ENCODE measurements around the gene SLC44A4. TPM values are rescaled to one million over a fixed set of nuclear protein-coding genes. Genes with fewer than 3 reads are reported as not detected.

Gene SLC44A4
- polyA plus RNA-seq, 2 of the 4 experiments (the other 2 are of a cell fraction), result 0.27 TPM; not detected in 1

DNA sequence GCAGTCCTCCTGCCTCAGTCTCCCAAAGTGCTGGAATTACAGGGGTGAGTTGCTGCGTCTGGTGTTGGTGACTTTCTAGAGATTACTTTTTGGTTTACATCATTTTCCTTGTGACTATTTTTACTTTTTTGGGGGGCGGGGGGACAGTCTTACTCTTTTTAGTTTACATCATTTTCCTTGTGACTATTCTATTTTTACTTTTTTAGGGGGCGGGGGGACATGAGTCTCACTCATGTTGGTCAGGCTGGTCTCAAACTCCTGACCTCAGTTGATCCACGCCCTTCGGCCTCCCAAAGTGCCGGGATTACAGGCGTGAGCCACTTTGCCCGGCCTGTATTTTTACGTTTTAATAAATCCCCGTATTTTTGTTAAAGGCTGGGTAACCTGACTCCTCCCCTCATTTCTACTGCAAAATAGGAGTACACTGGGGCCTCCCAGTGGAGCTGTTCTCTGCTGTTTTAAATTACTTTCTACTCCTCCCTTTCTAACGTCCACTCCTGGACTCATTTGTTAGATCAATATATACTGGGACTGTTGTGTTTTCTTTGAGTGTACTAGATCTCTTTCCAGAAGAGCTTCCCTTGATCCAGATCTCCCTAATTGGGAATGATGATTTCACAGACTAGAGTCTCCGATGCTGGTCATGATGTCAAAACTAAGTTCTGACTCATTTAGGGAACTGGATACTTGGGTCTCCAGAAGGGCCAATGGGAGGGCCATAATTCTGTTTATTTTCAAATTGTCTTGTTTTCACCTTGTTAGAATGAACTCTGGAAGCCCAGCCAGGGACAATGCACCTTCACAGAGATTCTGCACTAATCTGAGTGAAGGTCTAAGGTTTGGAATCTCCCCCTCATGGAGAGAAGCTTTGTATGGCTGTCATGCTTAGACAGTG lies 42.1 kb downstream of the SLC44A4 start:
- WGBS (ENCODE audit: missing lambda C conversion rate), result under 1% methylated on average over 12 of the region's 12 CpGs
- ChIA-PET POLR2A (interaction anchor here (0.6 to 2.1 kb wide), 2 partner anchors 9 to 22 kb away, joined by 3 to 11 read pairs; partner anchors contain the start of genes HSPA1A, HSPA1B and HSPA1L), CTCF (interaction anchor here (1.2 kb wide), 1 partner anchor 44 kb away, joined by 3 read pairs; no protein-coding TSS in a partner anchor)
- no peak for DNase-seq (ENCODE audit: low read depth in 1 of 2, low spot score in 1 of 2)
- Histone ChIP-seq H3K4me2 (peak overlapping the region; percentile 99), H3K9me3 (no peaks in the 10 kb centered on the region), H3K4me3 (peak overlapping the region; percentile 99), H3K4me1 (peaks cover 22% of the 10 kb centered on the region; the same call in 2 of the 3 replicates), H3K27ac (peak overlapping the region; percentile 99 to 100)
- no peak for TF ChIP-seq RARB (CRISPR knock-in tag; IDR thresholded peaks at IDR 0.05)
- TF ChIP-seq CBX8 (IDR thresholded peaks at IDR 0.05), result no peak
- no peak for TF ChIP-seq MYC (IDR thresholded peaks at IDR 0.05; ENCODE audit: borderline replicate concordance, low read length)
- TF ChIP-seq RAD21 (conservative IDR thresholded peaks at IDR 0.05 in 1 of 2, IDR thresholded peaks at IDR 0.05 in 1 of 2), result no peak
- TF ChIP-seq, protein P1, sequence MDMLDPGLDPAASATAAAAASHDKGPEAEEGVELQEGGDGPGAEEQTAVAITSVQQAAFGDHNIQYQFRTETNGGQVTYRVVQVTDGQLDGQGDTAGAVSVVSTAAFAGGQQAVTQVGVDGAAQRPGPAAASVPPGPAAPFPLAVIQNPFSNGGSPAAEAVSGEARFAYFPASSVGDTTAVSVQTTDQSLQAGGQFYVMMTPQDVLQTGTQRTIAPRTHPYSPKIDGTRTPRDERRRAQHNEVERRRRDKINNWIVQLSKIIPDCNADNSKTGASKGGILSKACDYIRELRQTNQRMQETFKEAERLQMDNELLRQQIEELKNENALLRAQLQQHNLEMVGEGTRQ (IDR thresholded peaks at IDR 0.05), result no peak
- no peak for TF ChIP-seq POLR2A (IDR thresholded peaks at IDR 0.05; ENCODE audit: low read length)
- no peak for TF ChIP-seq EHF (CRISPR knock-in tag; IDR thresholded peaks at IDR 0.05)
- ATAC-seq, result no peak
- FAIRE-seq, result no peak

DNA sequence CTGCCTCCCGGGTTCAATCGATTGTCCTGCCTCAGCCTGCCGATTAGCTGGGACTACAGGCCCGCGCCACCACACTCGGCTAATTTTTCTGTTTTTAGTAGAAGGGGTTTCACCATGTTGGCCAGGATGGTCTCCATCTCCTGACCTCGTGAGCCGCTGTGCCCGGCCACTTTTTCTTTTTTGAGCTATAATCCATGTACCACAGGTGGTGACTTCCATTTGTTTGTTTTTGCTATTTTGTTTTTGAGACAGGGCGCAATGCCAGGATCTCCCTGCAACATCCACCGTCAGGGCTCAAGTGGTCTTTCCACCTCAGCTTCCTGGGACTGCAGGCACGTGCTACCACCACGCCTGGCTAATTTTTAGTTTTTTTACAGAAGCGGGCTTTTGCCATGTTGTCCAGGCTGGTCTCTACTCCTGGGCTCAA lies 42.7 kb downstream of the SLC44A4 start:
- peaks cover 29% of the 10 kb centered on the region for H3K4me1 ChIP-seq
- peak overlapping the region; percentile 99 for H3K4me3 ChIP-seq
- no peak for DNase-seq (ENCODE audit: low read depth in 1 of 2, low spot score in 1 of 2)
- TF ChIP-seq FOSL2 (IDR thresholded peaks at IDR 0.05), result no peak
- no peak for TF ChIP-seq FOSL2 (CRISPR knock-in tag; IDR thresholded peaks at IDR 0.05)
- TF ChIP-seq TFCP2L1 (CRISPR knock-in tag; IDR thresholded peaks at IDR 0.05), result no peak
- TF ChIP-seq, protein P1 (IDR thresholded peaks at IDR 0.05), result no peak
- no peak for TF ChIP-seq NFE2L2 (conservative IDR thresholded peaks at IDR 0.05; ENCODE audit: low read length)
- no peak for TF ChIP-seq SMC3 (IDR thresholded peaks at IDR 0.05)
- TF ChIP-seq MAZ (IDR thresholded peaks at IDR 0.05; ENCODE audit: borderline replicate concordance, low read depth, low read length), result no peak
- TF ChIP-seq NR3C1 (IDR thresholded peaks at IDR 0.05), result no peak
- TF ChIP-seq HOXB13 (CRISPR knock-in tag; IDR thresholded peaks at IDR 0.05; ENCODE audit: low read depth), result no peak
- no peak for TF ChIP-seq HEYL (CRISPR knock-in tag; IDR thresholded peaks at IDR 0.05)
- no peak for TF ChIP-seq CBX2 (IDR thresholded peaks at IDR 0.05; ENCODE audit: borderline replicate concordance, low read depth)
- TF ChIP-seq, protein P2, sequence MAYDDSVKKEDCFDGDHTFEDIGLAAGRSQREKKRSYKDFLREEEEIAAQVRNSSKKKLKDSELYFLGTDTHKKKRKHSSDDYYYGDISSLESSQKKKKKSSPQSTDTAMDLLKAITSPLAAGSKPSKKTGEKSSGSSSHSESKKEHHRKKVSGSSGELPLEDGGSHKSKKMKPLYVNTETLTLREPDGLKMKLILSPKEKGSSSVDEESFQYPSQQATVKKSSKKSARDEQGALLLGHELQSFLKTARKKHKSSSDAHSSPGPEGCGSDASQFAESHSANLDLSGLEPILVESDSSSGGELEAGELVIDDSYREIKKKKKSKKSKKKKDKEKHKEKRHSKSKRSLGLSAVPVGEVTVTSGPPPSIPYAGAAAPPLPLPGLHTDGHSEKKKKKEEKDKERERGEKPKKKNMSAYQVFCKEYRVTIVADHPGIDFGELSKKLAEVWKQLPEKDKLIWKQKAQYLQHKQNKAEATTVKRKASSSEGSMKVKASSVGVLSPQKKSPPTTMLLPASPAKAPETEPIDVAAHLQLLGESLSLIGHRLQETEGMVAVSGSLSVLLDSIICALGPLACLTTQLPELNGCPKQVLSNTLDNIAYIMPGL (CRISPR knock-in tag; IDR thresholded peaks at IDR 0.05; ENCODE audit: borderline replicate concordance), result no peak
- no peak for TF ChIP-seq ZC3H11A (IDR thresholded peaks at IDR 0.05)
- H3K27ac ChIP-seq, result peak overlapping the region; percentile 99 to 100
- peak overlapping the region; percentile 99 for H3K4me2 ChIP-seq
- WGBS (ENCODE audit: missing lambda C conversion rate), result under 1% methylated on average over 14 of the region's 14 CpGs
- ATAC-seq, result no peak
- ChIA-PET CTCF (interaction anchor here (1.2 kb wide), 1 partner anchor 44 kb away, joined by 3 read pairs; no protein-coding TSS in a partner anchor), POLR2A (interaction anchor here (1.0 to 2.1 kb wide), 2 partner anchors 9 to 136 kb away, joined by 9 to 11 read pairs; partner anchors contain the start of genes DXO and HSPA1B)
- FAIRE-seq, result no peak
- H3K9me3 ChIP-seq, result no peaks in the 10 kb centered on the region
